Stimulated activated CD4-positive, alpha-beta T cell treated with anti-CD3 and anti-CD28 coated beads, Interleukin-15, amount 100 ng/mL, for 48 hours (primary cell): ENCODE results near the gene IL17RD.
A peak's percentile ranks its signal among the peaks of the same experiment; 100 is the strongest.

Experiments
- DNase-seq, 2 donors: peaks; one replicate each; pipeline ENCODE4 v3.0.0-alpha.2; 2020; ENCODE audit warnings: low read depth in 2 of 2

Gene IL17RD

DNA sequence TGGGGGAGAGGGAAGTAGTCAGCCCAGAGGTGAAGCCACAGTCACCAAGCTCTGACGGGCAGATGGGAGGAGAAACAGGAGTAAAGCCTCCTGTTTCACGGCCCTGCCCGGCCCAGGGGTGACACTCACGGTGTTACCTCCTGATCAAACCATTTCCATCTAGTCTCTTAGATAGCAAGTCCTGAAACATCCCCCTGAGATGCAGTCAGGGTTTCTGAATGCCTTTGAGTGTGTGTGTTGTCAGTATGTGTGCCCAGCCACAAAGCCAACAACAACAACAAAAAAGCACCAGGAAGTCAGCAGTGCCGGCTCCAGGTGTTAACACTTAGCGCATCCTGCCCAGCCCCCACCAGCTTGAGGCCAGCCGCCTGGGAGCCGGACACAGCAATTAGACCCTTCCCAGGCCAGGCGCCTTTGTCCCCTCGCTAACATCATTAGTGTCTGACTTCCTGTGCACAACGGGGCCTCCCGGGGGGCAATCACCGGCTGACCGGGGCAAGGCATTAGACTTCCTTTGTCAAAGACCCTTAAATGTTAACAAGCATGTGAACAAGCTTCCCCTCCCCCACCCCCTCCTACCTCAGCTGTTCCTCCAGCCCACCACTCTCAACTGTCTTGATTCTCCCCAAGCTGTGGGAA is 34.5 kb downstream of the IL17RD start:
- DNase-seq, result no peak

DNA sequence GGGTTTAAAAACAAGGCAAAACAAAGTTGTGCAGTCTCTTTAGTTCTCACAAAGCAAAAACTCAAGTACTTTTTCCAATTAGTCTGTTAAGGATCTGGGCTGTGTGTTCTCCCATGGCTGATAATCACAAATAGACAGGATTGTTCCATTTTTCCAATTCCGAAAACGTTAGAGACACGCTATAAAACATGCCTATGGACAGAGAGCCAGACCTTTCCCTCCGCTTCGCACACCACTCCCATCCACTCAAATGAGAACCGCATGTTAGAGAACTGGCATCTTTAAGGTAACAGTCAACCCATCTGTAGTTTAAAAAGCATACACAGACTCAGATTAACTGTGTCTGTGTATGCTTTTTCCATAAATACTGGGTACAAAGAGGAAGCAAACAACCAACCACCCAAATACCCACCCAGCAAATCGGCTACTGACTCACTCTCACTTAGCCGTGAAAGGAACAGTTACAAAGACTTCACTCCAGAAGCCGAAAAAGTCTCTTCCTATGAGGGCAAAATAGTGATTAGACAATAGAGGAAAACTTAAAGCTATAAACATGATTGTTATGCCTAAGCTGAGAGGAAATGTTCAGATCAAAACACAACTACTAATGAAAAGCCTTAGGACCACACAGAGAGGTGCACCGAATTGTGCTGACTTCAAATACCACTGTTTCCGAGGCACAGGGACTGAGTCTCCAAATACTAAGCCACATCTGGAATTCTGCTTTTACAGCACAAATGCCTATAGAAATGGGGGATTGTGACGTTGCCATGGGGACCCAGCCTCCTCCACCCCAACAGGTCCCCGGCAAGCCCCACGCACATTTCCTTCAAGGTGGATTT is 36.1 kb downstream of the IL17RD start:
- no peak for DNase-seq

DNA sequence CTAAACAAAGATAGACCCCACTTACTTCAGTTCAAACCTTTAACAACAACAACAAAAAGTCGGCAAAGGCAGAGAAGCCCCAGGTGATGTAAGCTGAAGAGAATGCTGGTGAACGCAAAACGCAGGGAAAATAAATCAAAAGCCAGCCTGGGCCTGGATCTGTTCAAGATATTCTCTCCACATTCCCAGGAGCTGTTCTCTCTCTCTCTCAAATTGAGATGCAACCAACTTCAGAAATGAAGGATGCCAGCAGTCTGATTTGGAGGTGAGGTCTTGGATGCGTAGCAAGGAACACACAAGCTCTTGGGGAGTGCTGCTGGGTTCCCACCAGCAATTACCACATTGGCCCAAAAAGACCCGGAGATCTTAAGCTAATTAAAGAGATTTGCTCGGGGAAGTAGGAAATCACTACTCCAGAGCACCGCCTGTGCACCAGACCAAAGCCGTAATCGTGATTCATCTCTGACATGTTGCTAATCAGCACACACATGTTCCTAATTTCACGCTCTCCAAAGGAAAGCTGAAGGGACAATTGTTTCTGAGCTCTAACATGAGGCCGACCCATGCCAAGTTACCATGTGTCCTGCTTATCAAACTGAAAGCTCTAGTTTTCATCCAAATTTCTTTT is 37.1 kb downstream of the IL17RD start:
- no peak for DNase-seq

DNA sequence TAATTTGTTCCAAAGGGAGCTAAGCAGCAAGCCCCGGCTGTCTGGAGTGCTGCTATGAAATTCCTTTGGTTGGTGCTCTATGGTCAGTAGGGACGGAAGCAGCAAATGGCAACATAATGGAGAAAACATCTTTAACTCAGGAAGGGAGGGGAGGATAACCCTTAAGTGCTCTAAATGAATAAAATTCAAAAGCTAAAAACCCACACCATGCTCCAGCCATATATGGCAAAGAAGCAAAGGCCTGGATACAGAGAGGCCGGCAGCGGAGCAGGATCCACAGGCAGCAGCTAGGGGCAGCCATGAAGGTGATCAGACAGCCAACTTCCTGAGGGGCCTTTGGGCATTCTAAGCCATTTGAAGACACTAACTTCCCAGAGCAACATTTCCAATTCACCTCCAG is 38.9 kb downstream of the IL17RD start:
- DNase-seq, result no peak

DNA sequence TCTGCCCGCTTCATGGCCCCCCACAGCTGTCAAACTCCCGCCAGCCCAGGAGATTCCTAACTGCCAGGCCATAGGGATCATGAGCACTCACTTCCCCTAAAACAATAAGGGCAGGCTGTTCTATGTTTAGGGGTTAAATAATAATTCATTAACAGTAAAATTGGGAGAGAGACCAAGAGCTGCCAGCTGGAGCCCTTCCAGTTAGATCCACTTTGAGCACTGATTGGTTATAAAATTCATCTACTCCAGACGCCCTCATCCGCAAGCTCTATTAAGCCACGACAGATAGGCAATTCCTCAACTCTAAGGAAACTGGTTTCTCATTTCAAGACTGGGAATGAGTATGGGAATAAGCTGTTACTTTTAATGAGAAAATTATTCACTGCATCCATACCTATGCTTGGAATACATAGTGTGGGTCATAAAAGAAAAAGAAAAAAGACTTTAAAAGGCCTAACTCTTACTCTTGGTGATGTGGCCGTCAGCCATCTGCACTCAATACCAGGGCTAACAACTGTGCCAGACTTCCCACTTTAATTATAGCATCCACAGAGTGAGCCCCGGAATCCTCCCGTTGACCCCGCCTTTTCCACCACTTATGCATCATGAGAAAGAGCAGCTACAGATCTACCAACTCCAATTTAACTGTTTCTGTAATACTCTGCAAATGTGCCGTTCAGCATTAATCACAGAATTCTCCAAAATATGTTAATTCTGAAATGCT is 44.5 kb downstream of the IL17RD start:
- DNase-seq, result no peak

DNA sequence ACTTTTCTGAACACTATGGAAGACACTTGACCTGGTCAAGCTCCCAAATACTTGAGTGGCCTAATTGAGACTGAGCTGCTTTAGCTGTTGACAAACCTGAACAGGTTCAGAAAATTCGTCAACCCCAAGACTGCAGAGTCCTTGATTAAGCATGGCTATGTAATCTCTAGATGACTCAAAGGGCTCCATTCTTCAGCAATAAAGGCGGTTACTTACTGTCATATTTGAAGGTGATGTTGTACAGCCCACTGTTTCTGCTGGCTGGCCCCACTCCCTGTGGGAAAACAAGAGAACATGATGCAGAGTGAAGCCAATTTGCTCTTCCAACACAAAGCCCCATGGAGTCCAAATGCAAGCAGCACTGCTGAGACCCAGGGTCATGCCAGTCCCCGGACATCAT is 45.1 kb downstream of the IL17RD start:
- DNase-seq, result no peak

DNA sequence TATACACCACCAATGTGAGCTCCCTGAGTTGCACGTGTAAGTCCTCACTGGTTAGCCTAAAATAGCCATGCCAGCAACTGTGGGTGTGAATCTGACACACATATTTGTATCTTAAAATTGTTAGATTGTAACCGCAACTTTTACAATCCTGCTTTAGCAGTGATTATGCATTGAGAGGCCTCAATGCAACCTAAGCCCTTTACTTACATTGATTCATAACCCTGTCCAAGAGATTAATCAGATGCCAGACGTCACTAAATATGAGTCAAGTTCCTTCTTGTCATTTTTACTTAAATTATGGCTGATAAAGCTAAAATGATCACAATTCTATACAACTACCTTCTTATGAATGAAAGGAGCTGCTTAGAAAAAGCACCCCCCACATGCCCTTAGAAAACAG is 46.9 kb downstream of the IL17RD start:
- DNase-seq, result no peak

DNA sequence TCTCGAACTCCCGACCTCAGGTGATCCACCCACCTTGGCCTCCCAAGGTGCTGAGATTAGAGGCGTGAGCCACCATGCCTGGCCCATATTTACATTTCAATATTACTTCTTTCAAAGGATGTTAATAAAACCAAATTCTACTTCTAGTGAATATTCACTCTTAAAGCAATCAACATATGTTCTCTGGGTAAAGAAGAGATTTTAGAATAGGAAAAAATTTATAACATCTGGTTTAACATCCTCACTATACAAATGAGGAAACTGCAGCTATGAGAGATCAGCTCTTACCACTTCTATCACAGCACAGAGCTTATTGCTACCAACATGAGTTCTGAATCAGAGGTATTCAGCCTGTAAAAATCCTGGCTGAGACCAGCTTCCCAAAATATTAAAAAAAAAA is 48.7 kb downstream of the IL17RD start:
- DNase-seq, result no peak

DNA sequence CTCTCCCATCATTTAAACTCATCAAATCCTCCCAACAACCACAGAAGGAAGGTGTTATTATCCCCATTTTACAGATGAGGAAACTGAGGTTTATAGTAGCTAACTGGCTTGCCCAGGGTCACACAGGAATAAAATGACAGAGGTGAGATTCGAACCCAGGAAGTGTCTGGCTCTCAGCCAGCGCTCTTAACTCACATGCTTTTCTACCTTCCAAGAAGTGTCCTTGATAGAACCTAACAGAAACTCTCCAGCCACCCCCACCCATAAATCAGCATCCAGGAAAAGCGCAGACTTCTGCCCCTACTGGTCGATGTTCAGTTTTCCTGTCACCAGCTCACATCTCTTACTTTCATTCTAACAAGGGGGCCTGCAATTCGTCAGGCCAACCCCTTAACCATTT is 52.9 kb downstream of the IL17RD start:
- no peak for DNase-seq

DNA sequence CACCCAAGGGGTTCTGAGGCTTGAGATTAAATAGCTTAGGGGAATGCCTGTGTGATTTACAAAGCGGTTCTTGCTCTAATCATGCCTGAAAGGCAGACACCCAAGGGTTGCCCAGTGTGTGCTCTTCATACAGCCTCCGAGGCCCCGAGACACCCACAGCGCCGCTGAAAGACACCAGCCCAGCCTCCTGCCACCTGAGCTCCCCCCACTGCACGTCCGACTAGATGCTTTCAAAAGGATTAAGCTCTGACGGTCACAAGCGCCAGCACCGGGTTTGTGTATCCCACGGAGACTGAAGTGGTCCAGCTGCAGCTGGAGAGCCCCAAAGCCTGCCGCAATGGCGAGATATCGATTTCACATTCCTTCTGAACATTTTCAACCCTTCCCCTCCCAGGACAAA is 54.4 kb downstream of the IL17RD start:
- no peak for DNase-seq

DNA sequence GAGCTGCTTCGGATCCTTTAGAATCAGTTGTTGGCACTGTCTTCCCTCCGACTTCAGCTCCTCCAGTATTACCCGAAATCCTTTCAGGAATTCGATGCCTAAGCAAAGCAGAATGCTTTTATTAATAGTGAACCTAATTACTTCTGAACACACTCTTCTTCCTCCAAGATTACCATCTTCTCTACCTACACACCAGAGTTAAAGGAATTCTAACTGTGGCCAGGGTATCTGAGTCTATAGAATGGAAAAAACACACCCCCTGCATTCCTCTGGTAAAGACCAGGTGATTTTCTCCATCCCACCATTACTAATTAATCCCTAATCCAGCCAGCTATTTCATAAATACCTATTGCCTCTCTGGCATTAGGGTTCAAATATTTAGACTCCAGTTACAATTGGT is 54.9 kb downstream of the IL17RD start:
- DNase-seq, result no peak

DNA sequence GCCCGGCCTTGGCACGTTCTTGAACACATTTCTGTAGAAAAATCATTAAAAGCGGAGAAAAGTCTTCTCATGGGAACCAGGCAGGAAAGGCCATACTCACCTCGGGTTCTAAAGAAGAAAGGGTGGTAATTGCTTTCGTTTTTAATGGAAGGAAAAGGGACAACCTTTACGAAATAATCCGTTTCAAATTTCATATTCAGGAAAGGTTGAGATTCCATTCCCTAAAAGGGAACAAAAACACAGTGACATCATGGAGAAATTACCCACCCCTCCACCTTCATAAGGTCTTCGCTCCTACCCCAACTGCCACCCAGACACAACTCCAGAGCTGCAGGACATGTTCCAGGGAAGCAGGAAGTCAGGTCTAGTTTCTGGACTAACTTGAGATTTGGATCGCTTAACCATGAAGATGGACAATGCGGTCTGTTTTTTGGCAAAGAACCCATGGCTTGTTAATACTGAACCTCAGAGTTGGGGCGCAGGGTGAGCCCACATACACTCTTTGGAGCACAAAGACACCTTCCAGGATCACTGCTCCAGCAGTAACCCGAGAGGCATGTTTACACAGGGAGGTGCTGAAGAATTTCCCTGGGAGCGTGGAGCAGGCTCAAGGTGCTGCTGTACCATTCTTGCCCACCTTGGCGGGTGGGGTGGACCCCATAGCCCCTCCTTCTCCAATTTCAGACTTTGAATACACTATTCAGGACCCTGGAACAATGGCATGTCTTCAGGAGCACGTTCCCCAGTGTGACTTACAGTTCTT is 55.5 kb downstream of the IL17RD start:
- no peak for DNase-seq

DNA sequence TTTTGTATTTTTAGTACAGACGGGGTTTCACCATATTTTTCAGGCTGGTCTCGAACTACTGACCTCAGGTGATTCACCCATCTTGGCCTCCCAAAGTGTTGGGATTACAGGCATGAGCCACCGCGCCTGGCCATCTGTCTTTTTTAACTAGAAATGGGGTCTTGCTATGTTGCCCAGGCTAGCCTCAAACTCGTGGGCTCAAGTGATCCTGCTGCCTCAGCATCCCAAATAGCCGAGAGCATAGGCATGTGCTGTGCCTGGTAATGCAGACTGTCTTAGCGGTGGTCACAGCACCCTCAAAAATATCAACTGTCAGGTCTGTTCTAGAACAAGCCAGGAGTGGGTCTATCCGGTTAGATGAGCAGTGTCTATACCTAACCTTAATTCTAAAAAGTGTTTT is 56.5 kb downstream of the IL17RD start:
- DNase-seq, result no peak

DNA sequence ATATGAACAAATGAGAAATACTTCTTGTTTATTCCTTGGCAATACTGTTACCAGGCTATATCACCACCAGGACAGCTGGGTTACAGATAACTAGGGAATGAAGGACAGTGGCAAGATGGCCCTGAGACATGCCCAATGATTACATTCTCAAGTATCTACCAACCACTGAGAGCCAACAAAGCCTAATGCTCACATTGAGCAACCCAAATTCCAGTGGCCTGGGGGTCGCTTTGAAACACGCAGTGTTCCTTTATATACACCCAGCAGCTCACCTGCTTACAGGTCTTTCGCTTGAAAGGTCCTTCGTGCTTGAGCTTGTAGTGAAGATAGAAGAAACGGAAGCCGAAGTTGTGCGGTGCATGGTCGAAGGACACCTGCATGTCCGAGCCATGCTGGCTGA is 59.6 kb downstream of the IL17RD start:
- no peak for DNase-seq

DNA sequence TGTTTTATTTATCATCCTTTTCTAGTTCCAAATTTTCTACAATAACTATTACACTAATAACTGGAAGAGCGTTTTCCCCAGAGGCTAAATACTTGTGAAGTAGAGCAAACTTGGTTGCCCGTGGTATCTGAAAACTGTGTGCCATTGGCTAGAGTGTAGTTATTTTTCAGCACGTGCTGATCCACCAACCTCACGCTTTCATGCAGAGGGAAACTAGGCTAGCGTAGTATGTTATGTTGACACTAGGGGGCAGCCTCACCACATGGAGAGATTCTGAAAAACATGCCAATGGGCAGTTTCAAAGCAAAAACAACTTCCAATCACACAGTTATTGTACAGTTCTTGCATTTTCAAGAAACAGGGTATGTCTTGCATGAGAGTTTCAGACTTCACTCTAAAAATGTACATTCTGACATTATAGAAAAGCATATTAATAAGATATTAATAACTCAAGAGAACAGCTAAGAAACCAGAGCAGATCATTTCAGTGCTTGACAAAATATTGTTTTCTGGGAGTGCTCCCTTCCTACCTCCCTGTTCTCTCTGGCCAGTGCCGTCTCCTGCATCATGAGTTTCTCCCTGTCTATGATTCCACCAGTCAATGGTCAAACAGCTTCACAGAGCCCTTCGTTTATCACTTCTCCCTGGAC is 65.0 kb downstream of the IL17RD start:
- peak; percentile 40 to 50 for DNase-seq

DNA sequence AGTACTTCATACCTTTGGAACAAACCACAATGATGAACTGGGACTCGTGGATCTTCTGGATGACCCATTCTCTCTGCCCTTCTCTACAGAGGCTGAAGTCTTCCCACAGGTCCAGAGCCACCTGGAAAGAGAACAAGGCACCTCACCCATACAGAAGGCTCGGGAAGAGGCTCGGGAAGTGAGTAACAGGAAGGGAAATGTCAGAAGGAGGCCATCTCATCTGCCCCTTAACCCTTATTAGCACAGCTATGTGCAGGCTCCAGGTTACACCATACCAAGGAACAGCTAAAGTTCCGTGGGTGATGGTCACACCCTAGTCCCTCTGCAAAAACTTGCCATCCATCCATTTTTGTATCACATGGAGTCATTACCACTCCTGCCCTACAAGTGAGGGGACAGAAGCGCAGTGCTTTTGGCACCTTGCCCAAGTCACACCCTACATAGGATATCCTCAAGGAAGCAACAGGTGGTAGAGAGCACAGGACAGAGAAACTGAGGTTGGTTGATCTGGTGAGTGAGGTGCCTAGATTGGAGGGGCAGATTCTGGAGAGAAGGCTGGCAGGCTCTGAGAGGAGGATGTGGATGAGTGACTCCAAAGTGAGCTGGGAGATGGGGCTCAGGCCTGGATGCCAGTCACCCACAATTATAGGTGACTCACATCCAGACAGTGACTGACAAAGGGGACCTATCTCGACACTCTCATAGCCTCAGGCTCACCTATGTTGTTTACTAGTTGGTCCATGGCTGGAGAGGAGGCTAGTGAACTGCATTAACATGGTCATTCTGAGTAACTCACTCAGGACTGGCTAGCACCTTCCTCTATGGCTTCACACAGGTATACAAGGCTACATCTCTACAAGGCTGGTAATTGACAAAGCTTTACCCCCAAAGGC is 66.5 kb downstream of the IL17RD start:
- DNase-seq, result no peak

DNA sequence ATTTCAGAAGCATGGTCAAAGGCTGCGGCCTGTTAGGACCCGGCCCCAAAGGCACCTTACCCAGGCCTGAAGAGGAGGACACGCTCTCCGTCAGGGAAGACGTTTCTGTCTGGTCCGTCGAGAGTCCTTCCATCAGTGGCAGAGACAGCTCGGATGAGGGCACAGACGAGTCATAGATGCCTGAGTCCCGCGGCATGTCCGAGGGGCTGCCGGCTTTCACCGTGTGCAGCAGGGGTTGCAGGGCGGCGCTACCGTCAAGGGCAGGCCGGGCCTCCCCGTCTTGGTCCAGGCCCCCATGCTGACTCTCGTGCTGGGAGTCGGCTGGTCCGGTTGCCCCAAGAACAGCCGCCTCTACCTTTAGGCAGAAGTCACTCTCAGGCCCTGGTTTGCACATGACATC is 67.6 kb downstream of the IL17RD start:
- no peak for DNase-seq

DNA sequence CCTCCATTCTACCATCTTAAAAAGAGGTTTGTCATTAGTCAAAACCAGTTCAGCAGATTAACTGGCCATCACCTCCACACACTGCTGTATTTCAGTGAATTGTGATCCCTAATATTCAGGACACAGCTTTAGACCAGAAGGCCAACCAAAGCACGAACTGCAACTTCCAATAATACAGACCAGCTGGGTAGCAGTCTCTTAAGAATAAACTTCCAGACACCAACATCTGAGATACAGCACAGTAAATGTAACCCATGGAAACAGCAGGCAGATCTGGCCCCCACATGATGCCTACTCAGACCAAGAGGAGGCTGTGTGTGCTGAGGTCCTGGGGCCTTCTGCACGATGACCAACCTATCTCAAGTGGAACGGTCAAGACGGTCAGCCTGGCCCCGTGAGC is 69.8 kb downstream of the IL17RD start:
- DNase-seq, result no peak

DNA sequence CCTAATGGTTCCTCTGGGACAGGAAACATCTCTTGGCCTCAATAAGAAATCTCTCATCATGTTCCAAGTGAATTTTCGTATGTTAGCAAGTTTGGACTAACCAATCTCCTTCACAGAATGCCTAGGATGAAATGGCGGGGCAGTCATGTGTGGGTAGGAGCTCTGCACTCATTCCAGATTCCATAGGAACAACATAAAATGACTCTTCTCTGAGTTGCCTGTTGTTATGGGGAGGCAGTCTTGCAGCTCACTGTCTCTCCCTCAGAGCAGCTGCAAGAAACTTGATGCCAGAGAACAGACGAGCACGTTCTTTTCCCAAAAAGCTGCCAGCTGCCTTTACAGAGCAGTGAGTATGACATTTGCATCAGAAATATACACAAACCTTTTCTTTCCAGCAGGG is 70.6 kb downstream of the IL17RD start:
- DNase-seq, result no peak

DNA sequence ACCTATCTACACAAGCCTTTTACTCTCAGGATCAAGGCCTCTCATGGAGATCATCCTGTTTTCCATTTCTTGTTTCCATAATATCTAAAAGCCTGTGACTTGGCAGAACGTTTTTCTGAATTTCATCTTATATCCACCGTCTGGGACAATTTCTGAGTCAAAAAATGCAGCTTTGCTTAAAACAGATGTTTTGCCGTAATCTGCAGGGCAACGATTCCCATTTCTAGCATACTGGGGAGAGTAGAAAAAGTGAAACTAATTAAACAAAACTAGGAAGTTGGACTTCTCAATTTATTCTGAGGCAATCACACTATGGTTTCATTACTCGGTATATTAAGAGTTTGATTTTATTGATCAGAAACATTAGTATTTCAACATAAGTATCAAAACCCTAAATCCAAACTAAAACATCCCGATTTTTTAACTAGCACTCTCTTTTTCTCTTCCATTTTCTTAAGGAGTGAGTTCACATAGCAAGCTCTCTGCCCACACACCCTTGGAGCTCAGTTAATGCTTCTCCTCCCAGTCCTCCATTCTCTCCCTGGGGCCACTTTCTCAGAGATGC is 71.1 kb downstream of the IL17RD start:
- no peak for DNase-seq
